Keratinocyte (primary cell): ENCODE results near the gene IPO11.

Source experiments
- CTCF ChIP-seq, 3 experiments: IDR thresholded peaks in 1 of 3; conservative IDR thresholded peaks in 1 of 3; optimal IDR thresholded peaks in 1 of 3; 2 replicates in 2 of 3; 3 replicates in 1 of 3; pipeline versions ENCODE3 to v1.5.1; 2011; ENCODE audit warnings: low read length in 3 of 3, mild to moderate bottlenecking in 3 of 3, moderate library complexity in 2 of 3, control low read depth in 1 of 3, inconsistent platforms in 1 of 3; ENCODE audit not compliant: insufficient read depth in 2 of 3; ENCODE audit errors: extremely low read depth in 1 of 3
- EZH2 ChIP-seq: IDR thresholded peaks from one replicate; pipeline ENCODE4 v1.6.1; 2012; ENCODE audit warnings: inconsistent platforms, mild to moderate bottlenecking, low read length, moderate library complexity

- no peak for TF ChIP-seq CTCF (optimal IDR thresholded peaks at IDR 0.05 in 1 of 3, IDR thresholded peaks at IDR 0.05 in 1 of 3, conservative IDR thresholded peaks at IDR 0.05 in 1 of 3; ENCODE audit: extremely low read depth in 1 of 3, insufficient read depth in 2 of 3, low read length in 3 of 3)
- no peak for TF ChIP-seq EZH2
These were observed 108.8 kb downstream of the IPO11 start for GRCh38 chr5:62521319-62521718.
